Hypothalamus (tissue), 51 donors: ENCODE results near the gene TRAF6.

Experiments
- DNase-seq, 51 donors: peaks; one replicate each; lab custom pipeline; 2025; lab: John Stamatoyannopoulos, UW

The TRAF6 gene

DNA sequence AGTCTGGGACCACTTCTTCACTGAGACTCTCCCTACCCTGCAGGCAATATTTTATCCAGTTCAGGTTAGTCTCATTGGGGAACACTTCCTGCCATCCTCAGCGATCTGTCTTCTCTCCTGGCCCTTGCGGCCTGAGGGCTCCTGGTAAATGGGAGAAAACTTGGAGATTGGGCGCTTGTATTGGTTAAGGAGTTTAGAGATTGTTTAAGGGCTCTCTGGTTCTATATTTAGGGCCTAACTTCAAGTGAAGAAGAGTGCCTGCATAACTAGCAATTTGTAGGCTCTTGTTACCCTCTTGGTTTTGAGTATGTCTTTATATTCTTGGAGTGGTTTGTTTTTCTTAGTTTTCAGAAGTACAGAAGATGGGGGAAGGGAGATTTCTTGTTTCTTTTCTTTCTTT, 72.7 kb downstream of the TRAF6 start:
- no peak for DNase-seq
